Limb (tissue), 2 donors: ENCODE measurements around the gene CELF2.
A peak's percentile ranks its signal among the peaks of the same experiment; 100 is the strongest.
"Not testable (repeated sequence)": the region's sequence is repeated elsewhere in the genome, so short reads cannot be mapped to it uniquely, and the experiment has no call there.

Experiments used
- DNase-seq, 2 donors: peaks; one replicate each; pipeline ENCODE4 v3.0.0-alpha.2; 2016; ENCODE audit errors: extremely low spot score in 2 of 2

Gene CELF2

GRCh38 chr10:11017570-11018431 lies at the start of gene CELF2:
CELF2 (plus strand) TSS chr10:11017872; CDS start chr10:11018090, 218 bp downstream.
- peak; percentile 73 to 84 for DNase-seq

DNA sequence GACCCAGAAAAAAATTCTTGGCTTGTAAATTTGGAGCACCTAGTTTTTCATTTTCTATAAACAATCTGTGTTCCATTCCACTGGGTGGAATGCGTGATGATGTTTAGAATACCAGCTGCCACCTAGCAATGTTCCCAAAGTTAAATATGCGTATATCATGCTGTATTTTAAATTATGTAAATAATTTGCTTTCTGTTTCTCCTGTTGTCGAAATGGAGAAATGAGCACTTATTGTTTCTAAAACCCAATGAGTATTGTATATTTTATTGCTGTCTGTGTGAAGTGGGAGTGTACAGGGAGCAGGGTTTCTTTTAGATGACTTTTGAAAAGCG lies 49.4 kb upstream of the CELF2 start:
- DNase-seq: no peak

- DNase-seq: no peak
Observed at GRCh38 chr10:10973310-10973709, 44.4 kb upstream of the CELF2 start.

- no peak for DNase-seq
Observed at GRCh38 chr10:10975647-10976046, 42.0 kb upstream of the CELF2 start.

GRCh38 chr10:10976652-10977051 lies 41.0 kb upstream of the CELF2 start:
- DNase-seq: no peak

GRCh38 chr10:10977226-10977956 lies 40.3 kb upstream of the CELF2 start:
- DNase-seq: no peak

- no peak for DNase-seq
Observed at GRCh38 chr10:10977978-10978377, 39.7 kb upstream of the CELF2 start.

GRCh38 chr10:10985361-10985760 lies 32.3 kb upstream of the CELF2 start:
- DNase-seq: no peak

DNA sequence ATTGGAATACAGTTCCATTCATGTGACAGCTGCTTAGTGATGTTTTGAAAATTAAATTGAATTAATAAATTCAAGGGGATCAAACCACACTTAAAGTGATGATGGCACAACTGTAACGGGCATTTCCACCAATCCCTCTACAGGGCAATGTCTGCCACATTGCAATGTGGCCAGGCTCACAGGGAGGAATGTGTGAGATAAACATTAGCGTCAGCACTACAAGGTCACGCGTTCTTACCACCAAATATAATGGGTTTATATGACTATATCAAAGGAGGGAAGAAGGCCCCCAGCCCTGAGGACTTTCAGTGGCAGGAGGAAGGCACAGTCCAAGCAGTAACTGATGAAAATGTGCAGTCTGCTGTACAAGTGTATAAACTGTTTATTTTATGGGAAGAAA lies 31.1 kb upstream of the CELF2 start:
- DNase-seq: no peak

- no peak for DNase-seq
Observed at GRCh38 chr10:10987111-10987510, 30.6 kb upstream of the CELF2 start.

DNA sequence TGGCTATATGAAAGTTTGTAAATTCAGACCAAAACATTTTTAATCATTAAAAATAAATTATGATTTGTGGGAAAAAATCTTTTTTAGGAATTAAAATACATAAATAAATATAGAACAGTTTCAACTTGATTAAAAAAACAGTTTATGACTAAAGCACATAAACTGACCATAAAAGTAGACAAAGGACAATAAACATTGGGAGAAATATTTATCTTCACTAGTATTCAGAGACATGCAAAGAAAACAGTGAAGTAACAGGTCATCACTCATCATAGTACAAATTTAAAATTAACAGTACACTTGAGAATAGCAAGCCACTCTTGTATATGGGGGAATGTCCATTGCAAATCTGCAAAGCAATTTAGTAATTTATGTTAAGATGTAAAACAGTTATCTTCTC lies 28.0 kb upstream of the CELF2 start:
- no peak for DNase-seq

DNA sequence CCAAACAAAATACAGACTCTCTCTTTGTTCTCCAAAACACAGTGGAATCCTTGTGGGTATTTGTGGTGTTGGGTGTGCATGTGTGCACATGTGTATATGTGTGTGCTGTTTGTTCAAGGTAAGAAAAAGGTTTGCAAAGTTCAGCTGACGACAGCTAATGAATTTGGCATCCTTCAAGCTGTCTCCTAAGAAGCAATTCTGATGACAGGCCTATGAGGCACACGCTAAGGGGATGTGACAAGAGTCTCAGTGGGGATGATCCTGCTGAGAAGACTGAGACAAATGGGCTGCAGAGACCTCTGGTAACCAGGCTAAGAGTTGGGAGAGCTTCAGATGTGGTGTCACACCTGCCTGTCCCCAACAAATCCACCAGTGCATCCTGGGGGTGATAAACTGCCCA lies 26.5 kb upstream of the CELF2 start:
- DNase-seq: no peak

DNA sequence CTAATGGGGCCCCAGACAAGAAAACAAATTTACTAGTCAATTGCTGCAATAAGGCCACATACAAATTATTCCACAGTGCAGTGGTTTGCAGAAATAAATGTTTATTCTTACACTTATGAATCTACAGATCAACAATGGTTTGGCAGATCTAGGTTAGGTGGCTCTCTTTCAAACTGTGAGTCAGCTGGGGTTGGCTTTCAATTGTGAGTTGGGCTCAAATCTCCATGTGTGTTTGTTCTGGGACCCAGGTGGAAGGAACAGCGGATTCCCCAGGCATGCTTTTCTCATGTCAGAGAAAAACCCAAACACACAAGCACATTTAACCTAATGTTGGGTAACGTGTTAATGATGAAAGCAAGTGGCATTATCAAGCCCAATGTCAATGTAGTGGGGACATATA lies 25.6 kb upstream of the CELF2 start:
- DNase-seq: no peak

DNA sequence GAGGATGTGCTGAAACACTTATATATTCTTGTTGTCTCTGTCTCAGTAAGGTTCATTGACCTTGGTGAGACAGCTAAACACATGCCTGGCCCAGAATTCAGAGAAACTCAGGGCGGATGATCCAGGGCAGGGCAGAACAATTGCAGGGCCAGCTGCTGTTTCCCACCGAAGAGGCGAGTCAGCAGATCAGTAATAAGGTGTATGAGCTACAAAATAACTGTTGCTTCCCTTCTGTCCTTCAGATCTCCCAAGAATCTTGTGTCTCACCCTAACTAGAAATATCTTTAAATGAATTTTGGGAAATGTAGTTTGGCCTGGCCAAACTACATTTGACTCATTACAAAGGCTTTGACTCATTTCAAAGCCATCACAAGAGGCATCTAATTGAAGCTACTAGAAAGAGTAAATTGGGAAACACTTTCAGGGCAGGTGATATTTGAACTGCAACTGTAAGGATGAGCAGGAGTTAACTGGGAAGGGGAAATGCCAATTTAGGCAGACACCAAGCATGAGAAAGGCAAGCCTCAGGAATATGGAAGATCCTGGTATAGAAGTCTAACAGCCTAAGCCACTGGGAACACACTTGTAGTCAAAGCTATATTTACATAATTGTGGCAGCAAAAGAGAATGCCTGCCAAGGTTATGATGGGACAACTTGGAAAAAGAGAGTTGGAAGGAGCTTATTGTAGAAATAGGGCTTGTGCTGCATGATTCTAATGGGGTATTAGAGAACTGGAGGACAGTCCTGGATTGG lies 24.5 kb upstream of the CELF2 start:
- DNase-seq: no peak

- no peak for DNase-seq
Observed at GRCh38 chr10:10993785-10994184, 23.9 kb upstream of the CELF2 start.

- DNase-seq: no peak
Observed at GRCh38 chr10:10994360-10994759, 23.3 kb upstream of the CELF2 start.

GRCh38 chr10:10995120-10995519 lies 22.6 kb upstream of the CELF2 start:
- DNase-seq: no peak

- no peak for DNase-seq
Observed at GRCh38 chr10:10996966-10997620, 20.6 kb upstream of the CELF2 start.

DNA sequence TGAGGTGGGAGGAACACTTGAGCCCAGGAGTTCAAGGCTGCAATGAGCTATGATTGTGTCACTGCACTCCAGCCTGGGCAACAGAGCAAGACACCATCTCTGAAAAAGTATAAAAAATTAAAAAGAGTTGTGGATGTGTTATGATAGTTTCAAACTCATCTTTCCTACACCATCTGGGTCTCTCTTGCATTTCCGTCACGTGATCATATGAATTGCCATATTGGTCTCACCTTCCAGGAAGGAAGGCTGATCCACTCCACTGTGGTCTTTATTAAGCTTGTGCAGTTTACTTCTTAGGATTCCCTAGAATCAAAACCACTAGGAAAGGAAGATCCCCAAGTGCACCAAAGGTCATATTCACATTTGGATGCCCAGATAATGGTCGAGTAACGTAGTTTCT lies 18.2 kb upstream of the CELF2 start:
- DNase-seq: not testable (repeated sequence)

DNA sequence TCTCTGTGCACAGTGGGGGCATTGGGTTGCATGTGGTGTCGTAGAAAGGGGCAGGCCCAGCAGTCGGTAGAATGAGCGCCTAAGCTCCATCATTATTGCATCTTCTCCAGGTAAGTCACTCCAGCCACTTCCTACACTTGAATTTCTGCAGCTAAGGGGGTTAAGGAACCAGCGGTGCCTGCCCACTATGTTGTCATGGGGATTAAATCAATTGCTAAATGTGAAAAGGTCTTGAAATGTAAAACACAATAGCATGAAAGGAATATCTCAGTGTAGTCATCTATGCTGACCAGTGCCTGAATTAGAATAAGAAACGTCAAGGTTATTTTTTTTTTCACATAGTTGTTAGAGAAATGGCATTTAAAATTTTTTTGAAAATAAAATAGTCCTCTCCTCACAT lies 15.2 kb upstream of the CELF2 start:
- DNase-seq: no peak

DNA sequence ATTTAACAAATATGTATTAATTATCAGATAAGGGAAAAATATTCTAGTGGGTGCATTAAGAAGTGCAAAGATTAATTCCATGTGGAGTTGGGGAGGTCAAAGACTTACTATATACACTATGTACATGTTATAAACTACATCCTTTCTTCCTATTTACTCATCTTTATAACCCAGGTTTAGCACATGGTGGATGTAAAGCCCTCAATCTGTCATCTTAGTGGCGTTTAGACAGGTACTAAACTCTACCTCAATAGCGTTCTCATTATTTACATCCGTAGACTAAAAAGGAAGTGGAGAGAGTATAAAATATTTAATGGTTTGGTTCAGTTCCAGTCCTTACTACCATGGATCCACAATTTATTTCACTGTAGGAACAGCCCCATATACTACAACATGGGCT lies 14.8 kb upstream of the CELF2 start:
- no peak for DNase-seq

DNA sequence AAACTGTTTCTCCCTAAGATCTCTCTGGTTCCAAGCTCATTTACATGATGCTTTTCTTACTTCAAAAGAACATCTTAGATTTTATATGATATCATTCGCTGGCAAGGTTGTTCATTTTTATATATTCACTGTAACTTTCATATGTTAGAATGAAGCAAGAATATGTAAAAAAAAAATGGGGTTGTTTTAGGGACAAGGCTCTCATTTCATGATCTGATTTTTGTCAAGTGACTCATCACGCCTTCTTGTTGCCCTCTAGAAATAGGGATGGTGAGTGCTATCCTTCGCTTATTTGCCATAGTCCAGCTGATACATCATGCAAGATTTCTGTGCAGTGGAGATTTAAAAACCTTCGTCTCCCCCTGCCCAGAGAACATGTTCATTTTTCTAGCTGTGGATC lies 14.0 kb upstream of the CELF2 start:
- no peak for DNase-seq
